Astrocyte (in vitro differentiated cells and primary cell): Measurements from ENCODE around the gene USP3.

Source experiments
- CTCF ChIP-seq: IDR thresholded peaks from 2 replicates; pipeline ENCODE4 v1.5.1; 2011; ENCODE audit warnings: low read depth, mild to moderate bottlenecking, inconsistent platforms, low read length, moderate library complexity; ENCODE audit not compliant: insufficient read depth
- EZH2 ChIP-seq: IDR thresholded peaks from 2 replicates; pipeline ENCODE4 v1.6.1; 2012; ENCODE audit warnings: mild to moderate bottlenecking, low read length, inconsistent platforms; ENCODE audit not compliant: insufficient read depth

GRCh38 chr15:63519548-63520178 lies 15.3 kb downstream of the USP3 start:
- TF ChIP-seq EZH2 (no peak), CTCF (no peak)
